ENCODE data around the gene ARHGAP25.

The ARHGAP25 gene

DNA sequence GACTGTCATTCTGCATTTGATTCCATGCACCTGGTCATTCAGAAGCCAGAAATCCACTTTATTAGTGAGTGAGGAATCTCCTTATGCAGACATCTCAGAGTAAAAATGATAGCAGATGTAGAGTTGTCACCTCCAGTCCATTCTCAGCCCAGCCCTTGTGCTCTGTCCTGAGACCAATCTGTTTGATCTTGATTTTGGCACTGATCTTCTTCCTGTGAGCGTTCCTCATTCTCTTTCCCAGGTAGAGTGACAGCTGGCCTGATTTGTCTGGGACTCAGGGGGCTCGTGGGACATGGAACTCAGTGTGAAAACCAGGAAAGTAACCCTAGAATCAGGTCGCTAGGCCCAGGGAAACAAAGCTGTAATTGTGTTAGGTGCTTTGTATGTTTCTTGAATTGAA lies 8.9 kb downstream of the ARHGAP25 start:
- no peak for DNase-seq

- DNase-seq, result no peak
These were observed 9.8 kb downstream of the ARHGAP25 start for GRCh38 chr2:68744366-68744912.

DNA sequence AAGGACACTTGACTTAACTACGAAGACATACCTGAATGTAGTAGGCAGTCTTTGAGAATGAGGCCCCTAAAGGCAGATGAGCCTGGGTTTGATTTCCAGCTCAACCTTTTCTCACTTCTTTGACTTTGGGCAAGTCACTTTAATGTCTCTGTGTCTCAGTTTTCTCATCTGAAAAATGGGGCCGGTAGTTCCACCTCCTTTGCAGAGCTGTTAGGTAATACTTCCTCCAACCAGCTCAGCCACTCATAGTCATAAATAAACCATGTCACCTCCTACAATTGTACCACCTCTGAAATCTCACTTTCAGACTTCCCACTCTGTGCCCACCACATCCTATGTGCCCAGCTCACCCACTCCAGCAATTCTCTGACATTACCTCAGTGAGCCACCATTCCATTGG lies 10.4 kb downstream of the ARHGAP25 start:
- DNase-seq, result no peak

DNA sequence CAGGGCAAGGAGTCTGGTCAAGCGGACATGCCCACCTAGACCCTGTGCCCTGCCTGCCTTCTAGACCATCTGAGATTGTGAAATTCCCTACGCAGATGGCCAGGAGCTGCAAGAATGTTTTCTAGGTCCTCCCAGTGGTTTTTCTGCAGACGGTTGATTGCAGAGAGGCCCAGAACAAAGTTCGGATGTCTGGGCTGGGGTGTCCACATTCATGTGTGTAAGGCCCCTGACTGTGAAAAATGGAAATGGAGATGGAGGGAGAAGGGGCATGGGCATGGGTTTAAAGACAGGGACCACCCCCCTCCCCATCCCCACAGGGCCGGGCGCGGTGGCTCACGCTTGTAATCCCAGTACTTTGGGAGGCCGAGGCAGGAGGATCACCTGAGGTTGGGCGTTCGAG lies 11.8 kb downstream of the ARHGAP25 start:
- DNase-seq, result no peak

GRCh38 chr2:68747413-68747812 lies 12.8 kb downstream of the ARHGAP25 start:
- no peak for DNase-seq

- no peak for DNase-seq
These were observed 13.3 kb downstream of the ARHGAP25 start for GRCh38 chr2:68747900-68748299.

- DNase-seq, result no peak
These were observed 14.0 kb downstream of the ARHGAP25 start for GRCh38 chr2:68748568-68748967.

DNA sequence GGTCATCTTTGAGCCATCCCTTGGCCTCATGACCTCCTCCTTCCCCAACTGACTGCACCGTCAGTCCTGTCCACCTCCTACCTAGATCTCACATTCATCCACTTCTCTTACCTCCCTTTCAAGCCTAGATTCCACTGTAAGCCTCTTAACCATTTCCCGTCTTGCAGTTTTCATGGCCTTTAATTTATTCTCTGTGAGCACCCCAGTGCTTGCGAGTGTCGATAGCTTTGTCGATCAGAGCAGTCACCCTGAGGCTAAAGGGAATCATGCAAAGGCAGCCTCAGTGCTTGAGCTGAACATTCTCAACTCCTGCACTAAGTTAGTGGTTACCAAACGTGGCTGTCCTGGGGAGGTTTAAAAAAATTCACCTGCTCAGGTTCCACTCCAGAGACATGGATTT lies 14.7 kb downstream of the ARHGAP25 start:
- DNase-seq, result no peak

DNA sequence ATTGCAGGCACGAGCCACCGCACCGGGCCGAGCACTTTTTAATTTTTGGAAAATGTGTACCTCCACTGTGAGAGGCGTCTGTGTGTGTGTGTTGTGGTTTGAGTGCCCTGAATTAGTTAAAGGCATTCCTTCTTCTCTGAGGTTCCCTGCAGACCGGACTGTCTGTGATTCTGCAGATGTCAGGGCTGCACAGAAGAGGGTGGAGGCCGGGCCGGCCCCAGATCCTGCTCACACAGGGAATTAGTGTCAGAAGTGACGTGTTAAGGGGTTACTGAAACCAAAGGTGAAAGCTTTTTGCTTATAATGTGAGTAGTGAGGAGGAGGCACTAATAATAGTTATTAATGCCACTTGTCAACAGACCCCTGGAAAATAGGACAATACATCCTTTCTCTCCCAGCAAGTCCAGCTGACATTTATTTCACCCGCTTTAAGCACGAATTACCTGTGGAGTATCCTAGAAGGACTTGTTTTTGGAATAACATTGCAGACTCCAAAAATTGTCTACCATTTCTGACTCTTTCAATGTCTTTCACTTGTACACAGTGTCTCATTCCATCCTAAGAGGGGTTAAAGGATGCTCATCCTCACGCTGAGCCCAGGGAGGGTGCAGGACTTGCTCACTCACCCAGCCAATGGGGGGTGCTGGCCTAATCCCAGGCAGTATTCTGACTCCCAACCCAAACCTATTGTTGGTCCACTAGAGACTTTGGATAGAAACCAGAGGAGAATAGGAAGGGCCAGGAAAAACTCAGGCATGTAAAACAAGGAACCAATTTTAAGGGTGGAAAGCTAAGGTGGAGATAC lies 16.2 kb downstream of the ARHGAP25 start:
- DNase-seq, result no peak

- peak; percentile 76 for DNase-seq
These were observed 17.1 kb downstream of the ARHGAP25 start for GRCh38 chr2:68751397-68752339.

GRCh38 chr2:68753318-68753717 lies 18.7 kb downstream of the ARHGAP25 start:
- DNase-seq, result no peak

- DNase-seq, result no peak
These were observed 20.5 kb downstream of the ARHGAP25 start for GRCh38 chr2:68755071-68755470.

DNA sequence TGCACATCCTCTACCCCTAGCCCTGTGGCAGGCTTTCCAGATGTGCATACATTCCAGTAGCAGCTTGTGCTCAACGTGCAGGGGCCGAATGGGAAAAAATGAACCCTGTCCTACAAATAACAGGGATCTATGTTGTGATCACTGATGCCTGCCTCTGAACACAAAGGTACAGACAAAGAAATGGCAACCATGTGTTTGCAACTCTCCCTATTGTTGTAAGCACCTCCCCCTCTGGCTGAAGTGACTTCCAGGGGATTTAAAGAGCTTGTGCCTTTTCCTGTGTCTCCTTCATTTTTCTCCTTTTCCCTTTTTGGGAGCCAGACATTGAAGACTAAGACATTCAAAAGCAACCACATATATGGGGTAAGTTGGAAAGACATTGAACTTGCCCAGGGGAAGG lies 21.6 kb downstream of the ARHGAP25 start:
- no peak for DNase-seq

DNA sequence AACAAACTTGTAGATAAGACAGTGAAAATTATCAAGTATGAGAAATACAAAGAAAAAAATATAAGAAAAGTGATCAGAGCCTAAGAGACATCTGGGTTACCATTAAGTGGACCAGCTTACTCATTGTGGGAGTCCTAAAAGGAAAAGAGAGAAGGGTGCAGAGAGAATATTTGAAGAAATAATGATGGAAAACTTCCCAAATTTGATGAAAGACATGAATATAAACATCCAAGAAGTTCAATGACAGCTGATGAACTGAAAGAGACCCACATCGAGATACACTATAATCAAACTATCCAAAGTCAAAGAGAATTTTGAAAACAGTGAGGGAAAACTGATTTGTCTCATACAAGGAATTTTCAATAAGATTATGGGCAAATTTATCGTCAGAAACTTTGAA lies 22.5 kb downstream of the ARHGAP25 start:
- no peak for DNase-seq

DNA sequence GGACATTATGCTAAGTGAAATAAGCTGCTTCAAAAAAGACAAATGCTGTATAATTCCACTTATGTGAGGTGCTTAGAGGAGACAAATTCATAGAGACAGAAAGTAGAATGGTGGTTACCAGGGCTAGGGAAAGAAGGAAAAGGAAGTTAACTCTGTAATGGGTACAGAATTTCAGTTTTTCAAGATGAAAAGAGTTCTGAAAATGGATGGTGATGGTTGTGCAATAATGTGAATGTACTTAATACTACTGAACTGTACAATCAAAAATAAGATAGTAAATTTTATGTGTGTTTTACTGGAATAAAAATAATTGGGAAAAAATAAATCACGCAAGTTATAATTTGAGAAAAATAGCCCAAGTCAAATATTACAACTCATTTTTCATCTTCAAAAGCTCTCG lies 27.5 kb downstream of the ARHGAP25 start:
- DNase-seq, result no peak

GRCh38 chr2:68762665-68763064 lies 28.1 kb downstream of the ARHGAP25 start:
- no peak for DNase-seq

DNA sequence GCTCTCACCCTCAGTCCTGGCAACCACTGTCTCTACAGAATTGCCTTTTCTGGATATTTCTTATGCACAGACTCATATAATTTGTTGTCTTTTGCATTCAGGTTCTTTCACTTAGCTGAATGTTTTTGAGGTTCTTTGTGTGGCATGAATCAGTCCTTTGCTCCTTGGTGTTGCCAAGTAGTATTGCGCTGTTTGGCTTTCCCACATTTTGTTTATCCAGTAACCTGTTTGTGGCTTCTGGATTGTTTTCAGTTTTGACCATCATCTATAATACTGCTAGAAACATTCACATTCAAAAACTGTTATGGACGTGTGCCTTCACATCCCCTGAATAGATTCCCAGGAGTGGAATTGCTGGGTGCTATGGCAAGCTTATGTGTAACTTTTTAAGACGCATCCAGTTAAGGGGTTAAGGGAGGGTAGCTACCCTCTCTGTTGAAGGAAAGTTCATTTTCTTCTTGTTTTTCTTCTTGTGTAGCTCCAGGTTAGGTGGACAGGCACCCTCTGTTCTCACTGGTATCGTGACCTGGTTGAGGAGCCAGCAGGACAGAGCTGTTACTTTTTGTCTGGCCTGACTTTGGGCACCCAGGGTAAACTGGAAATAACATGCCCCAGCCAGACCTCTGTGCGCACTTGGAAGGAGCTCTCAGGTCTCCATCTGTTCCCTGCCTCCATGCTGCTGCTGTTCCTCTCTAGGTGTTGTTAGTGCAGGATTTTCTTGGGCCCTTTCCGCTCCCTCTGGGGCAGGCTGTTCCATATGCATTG lies 29.6 kb downstream of the ARHGAP25 start:
- no peak for DNase-seq

GRCh38 chr2:68764806-68765311 lies 30.2 kb downstream of the ARHGAP25 start:
- no peak for DNase-seq

- no peak for DNase-seq
These were observed 31.2 kb downstream of the ARHGAP25 start for GRCh38 chr2:68765739-68766375.

- no peak for DNase-seq
These were observed 31.8 kb downstream of the ARHGAP25 start for GRCh38 chr2:68766376-68766845.

DNA sequence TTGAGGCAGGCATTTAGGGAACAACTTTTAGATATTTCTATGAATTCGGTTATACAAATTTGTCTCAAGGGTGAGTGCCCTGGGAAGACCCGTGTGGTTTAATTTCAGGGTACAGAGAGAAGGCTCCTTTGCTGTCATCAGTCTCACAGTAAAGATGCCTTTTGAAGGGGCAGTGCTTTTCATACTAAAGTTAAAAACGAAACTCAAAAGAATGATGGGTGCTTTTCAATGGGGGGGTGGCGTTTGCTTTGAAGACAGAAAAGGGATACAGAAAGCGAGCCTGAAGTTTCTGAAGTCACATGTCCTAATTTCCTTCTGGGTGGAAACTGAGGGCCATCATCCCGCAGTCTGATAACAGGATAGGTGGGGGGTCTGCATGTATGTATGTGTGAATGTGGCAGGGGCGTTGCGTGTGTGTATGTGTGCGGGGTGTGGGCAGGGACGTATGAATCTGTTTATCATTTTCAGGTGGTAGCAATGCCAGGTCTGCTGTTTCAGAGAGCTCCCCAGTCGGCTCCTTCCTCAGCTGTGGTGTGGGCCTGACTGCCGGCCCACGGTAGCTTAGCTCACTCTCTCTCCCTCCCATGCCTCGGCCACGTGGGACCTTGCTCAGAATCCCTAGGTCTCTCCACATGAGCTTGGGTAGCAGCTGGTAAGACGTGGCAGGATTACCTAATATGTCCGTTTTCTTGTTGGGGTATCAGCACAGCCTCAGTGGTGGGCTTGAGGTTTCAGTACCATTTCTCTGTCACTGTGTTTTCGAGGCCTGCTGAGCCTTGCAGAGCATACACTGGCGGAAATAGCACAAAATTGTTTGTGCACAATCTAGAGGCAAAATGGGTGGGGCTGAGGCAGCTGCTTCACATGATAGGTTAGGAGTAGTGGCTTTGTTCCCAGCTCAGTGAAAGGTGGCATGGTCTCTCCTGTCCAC lies 32.7 kb downstream of the ARHGAP25 start:
- no peak for DNase-seq
